Esophagus muscularis mucosa (tissue), 4 donors: Measurements from ENCODE around the gene PPM1G.

Source experiments
- EP300 ChIP-seq: sonication (generic); formaldehyde crosslinking; IDR thresholded peaks from one replicate; pipeline ENCODE4 v1.6.1; 2017; ENCODE audit warnings: antibody characterized with exemption
- POLR2A ChIP-seq: fragments of 450-650 bp; IDR thresholded peaks from one replicate; pipeline ENCODE4 v1.6.1; 2017; ENCODE audit warnings: antibody characterized with exemption, moderate library complexity, mild to moderate bottlenecking, low read depth
- POLR2AphosphoS5 ChIP-seq, 2 donors: sonication (generic); formaldehyde crosslinking; IDR thresholded peaks; one replicate each; pipeline ENCODE4 v1.6.1; 2017; ENCODE audit warnings: antibody characterized with exemption in 2 of 2
- TF ChIP-seq, protein P1 (sequence below), 3 experiments: fragments of 200-600 bp in 2 of 3; fragments of 450-650 bp in 1 of 3; sonication (generic) in 2 of 3; IDR thresholded peaks; one replicate each; pipeline ENCODE4 v1.5.1; 2017 to 2019; ENCODE audit warnings: antibody characterized with exemption in 3 of 3, mild to moderate bottlenecking in 2 of 3, moderate library complexity in 1 of 3

GRCh38 chr2:27347641-27348040 is 61.8 kb downstream of the PPM1G start:
- TF ChIP-seq, protein P1, sequence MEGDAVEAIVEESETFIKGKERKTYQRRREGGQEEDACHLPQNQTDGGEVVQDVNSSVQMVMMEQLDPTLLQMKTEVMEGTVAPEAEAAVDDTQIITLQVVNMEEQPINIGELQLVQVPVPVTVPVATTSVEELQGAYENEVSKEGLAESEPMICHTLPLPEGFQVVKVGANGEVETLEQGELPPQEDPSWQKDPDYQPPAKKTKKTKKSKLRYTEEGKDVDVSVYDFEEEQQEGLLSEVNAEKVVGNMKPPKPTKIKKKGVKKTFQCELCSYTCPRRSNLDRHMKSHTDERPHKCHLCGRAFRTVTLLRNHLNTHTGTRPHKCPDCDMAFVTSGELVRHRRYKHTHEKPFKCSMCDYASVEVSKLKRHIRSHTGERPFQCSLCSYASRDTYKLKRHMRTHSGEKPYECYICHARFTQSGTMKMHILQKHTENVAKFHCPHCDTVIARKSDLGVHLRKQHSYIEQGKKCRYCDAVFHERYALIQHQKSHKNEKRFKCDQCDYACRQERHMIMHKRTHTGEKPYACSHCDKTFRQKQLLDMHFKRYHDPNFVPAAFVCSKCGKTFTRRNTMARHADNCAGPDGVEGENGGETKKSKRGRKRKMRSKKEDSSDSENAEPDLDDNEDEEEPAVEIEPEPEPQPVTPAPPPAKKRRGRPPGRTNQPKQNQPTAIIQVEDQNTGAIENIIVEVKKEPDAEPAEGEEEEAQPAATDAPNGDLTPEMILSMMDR (IDR thresholded peaks at IDR 0.05) = no peak
- TF ChIP-seq EP300 (no peak), POLR2AphosphoS5 (IDR thresholded peaks at IDR 0.05) (no peak), POLR2A (no peak)
